SK-N-MC (cell line): ENCODE results near the gene MICOS13.

Source experiments
- EZH2 ChIP-seq: fragments of 200-600 bp; sonication (generic); IDR thresholded peaks from one replicate; pipeline ENCODE4 v1.6.1; 2017; ENCODE audit warnings: antibody characterized with exemption
- FOXP2 ChIP-seq: optimal IDR thresholded peaks from 2 replicates; pipeline ENCODE3; 2011; ENCODE audit warnings: mild to moderate bottlenecking, moderate library complexity; ENCODE audit not compliant: insufficient read depth; ENCODE audit errors: extremely low read length, control extremely low read depth
- POLR2AphosphoS5 ChIP-seq: IDR thresholded peaks from 2 replicates; pipeline ENCODE4 v1.6.1; 2012; ENCODE audit warnings: mild to moderate bottlenecking, low read depth, low read length, borderline replicate concordance

GRCh38 chr19:5697890-5698634, 17.7 kb upstream of the MICOS13 start:
- TF ChIP-seq EZH2: no peak
- TF ChIP-seq POLR2AphosphoS5: no peak
- TF ChIP-seq FOXP2: no peak
